Activated gamma-delta T cell treated with anti-CD3 and anti-CD28 coated beads, Interleukin-2, amount 50 U/mL, for 16 hours (primary cell): ENCODE measurements around the gene GSTA1.
"Not testable (repeated sequence)": the region's sequence is repeated elsewhere in the genome, so short reads cannot be mapped to it uniquely, and the experiment has no call there.

Experiments
- DNase-seq: peaks from one replicate; pipeline ENCODE4 v3.0.0-alpha.2; 2020; ENCODE audit warnings: low read depth

Gene GSTA1

DNA sequence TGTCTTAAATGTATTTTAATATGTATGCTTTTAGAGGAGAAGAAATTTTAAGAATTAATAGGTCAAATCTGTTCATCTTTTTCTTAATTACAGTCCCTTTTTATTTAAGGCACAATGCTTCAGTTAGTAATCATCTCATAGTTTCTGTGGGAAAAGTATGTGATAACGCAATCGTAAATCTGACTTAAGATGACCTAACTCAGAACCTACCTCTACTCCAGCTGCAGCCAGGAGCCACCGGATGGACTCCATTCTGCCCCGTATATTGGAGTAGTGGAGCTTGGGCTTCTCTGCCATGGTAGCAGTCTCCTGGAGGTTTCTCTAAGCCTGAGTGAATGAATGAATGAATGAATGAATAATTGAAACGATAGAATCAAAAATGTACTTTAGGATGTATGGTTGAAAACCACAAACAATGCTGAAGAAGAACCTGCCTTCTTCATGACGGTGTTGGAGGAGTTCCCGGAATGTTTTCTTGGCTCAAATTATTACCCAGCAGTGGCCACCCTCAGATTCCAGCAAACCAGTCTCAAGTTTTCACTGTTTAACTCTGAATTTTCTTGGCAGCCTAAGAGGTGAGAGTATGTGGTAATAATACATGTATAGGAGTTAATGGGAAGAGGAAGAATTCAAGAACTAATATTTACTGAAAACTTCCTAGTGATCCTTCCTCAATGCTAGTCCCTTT, 45.8 kb downstream of the GSTA1 start:
- DNase-seq, result not testable (repeated sequence)

DNA sequence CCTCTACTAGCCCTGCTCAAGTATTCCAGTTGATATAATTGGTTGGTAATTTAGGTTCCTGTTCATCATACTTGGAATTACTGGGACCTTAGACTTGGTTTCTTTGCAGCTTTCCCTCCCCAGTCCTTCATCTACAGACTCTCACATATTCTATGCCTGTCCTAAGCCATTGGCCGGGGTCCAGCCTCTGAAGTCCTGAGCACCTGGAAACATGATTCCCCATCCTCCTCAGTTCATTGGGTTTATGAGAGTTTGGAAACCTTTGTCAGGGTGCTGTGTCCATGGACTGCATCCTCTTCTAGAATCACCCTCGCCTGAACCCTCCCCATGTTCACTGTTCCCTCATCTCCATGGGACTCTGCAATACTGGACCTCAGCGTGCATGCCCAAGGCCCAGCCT, 49.2 kb downstream of the GSTA1 start:
- DNase-seq, result no peak

DNA sequence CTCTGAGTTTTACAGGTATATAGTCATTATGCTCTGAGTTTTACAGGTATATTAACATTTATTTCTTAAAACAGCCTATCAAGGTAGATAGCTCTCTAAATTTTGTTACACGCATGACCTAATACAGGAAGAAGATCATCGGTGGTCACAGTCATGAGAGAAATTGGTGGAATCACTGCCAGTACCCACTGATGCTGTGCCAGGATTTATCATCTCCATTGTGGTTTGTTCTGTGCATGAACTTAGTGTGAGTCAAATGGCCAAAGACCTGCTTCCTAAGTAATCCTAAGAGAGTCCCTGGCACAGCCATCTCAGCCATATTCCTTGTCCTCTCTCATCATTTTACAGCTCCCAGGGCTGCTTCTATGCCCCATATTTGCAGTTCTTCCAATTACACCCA, 50.5 kb downstream of the GSTA1 start:
- not testable (repeated sequence) for DNase-seq

DNA sequence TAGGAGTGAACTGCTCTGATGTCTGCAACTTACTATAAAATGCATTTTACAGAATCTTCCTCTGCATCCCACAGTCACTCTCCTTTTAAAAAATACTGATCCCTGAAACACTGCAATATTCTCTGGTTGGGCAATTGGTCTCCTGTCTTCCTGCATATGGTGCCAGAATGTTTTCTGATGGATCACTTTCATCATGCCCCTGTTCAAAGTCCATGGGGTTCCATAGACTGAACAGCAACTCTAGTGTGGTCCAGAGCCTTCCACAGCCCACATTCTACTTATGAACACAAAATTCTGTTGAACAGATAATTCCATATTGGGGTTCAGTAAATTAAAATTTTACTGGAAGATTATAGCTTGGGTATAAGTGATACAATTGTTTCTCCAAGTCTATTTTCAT, 51.3 kb downstream of the GSTA1 start:
- DNase-seq, result no peak

DNA sequence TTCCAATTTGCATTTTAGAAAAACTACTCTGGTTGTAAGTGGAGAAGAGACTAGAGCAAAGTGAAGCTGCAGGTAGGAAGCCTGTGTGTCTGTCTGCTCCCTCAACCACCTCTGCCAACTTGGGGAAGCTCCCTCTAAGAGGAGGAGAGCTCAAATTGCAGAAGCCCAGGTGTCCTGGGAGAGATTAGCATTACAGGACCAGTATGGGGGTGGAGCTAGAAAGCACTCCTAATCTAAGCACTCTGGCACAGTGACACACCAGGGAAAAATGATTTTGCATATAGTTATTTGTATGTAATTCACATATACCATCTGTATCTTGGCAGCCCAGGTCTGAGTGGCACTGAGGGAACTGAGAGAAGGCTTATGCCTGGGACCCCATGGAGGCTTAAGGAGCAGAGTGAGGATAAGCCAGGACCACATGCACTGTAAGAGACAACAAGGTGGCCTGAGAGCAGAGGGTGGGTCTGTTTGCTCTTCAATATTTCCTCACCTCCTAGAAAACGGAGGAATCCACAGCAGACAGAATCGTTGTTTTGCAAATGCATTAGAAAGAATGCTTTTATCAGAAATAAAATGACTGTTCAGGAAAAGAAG, 54.0 kb downstream of the GSTA1 start:
- no peak for DNase-seq

DNA sequence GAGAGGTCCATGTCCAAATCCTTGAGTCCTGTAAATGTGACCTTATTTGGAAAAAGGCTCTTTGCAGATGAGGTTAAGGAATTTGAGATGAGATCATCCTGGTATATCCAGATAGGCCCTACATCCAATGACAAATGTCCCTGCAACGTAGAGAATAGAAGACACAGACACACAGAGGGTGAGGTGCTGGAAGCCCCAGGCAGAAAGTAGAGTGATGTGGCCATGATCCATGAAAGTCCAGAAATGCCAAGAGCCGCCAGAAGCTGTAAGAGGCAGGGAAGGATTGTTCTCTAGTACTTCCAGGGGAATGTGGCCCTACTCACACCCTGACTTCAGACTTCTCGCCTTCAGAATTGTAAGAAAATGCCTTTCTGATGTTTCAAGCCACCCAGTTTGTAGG, 56.3 kb downstream of the GSTA1 start:
- DNase-seq, result not testable (repeated sequence)

DNA sequence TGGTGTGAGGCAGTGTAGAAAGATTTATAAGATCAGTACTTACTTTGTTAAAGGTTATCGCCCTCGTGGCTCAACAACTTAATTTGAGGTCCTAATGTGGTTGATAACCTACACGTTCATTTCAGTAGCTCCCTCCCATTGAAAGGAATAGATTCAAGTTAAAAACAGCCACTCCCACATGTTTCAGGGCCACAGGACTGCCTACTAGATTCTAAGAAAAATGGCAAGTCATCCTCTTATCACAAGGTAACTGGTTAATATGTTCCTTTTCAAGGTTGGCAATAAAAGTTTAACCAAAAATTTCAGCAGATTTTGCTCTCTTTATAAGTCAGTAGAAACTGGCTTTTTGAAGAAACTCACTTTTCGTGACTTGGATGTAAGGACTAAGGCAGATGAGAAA, 57.4 kb downstream of the GSTA1 start:
- no peak for DNase-seq

DNA sequence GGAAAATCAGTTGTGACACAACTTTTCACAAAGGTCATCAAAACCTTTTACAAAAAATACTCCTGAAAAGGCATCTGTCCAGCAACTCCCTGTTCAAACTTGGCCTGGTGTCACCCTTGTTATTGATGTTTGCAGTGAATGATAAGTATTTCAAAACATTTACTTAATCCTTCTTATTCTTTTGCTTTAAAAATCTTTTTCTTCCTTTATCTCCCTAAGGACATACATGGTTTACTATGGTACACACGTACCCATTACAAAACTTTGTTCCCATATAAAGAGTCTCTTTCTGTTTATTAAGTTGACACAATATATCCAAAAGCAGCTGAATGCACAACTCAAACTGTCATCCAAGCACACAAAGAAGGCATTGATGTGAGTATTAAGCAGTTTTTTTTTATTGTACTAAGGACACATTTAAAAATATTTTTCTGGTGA, 57.8 kb downstream of the GSTA1 start:
- DNase-seq, result no peak

DNA sequence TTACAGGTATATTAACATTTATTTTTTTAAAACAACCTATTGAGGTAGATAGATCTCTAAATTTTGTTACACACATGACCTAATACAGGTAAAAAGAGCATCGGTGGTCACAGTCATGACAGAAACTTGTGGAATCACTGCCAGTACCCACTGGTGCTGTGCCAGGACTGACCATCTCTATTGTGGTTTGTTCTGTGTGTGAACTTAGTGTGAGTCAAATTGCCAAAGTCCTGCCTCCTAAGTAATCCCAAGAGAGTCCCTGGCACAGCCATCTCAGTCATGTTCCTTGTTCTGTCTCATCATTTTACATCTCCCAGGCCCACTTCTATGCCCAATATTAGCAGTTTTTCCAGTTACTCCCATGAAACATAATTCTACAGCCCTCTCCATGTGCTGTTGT, 61.7 kb downstream of the GSTA1 start:
- no peak for DNase-seq
